ENCODE measurements around the gene GPR151.

Gene GPR151

DNA sequence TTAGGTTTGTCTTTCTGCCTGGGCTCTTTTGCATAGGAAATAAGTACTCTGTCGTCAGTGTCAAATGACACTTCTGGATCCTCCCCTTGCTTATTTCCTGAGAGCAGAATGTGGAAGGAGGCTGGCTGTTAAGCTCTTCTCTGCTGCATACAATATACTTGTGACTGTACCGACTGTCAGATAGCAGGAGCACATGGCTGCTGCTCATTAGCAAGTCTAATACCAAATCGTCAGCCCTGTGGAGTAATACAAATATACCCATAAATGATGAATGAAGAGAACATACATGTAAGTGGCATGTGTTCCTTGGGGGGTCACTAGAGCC, at the start of gene GPR151:
Gene GPR151, minus strand, starts transcription at position 40 of the 325 bp plus-strand sequence. CDS start 77 bp downstream, outside the sequence.
- TF ChIP-seq HOXD13 (CRISPR knock-in tag; IDR thresholded peaks at IDR 0.05; ENCODE audit: borderline replicate concordance) = no peak
- TF ChIP-seq ZNF830 (tag by site-specific recombination; IDR thresholded peaks at IDR 0.05; ENCODE audit: low read depth) = no peak
- no peak for TF ChIP-seq ZNF600 (tag by site-specific recombination; IDR thresholded peaks at IDR 0.05)
- no peak for TF ChIP-seq ZSCAN23 (tag by site-specific recombination; IDR thresholded peaks at IDR 0.05)
- TF ChIP-seq ZNF175 (tag by site-specific recombination; IDR thresholded peaks at IDR 0.05) = no peak
- TF ChIP-seq ZNF202 (tag by site-specific recombination; IDR thresholded peaks at IDR 0.05; ENCODE audit: borderline replicate concordance) = no peak
- POLR2A ChIA-PET = no interaction called here
- H3K4me3 ChIP-seq (ENCODE audit: low read depth, low read length) = no peak within 1 kb of the TSS
- H3K4me1 ChIP-seq (ENCODE audit: control insufficient read depth, insufficient read depth, low read length) = no peaks in the 10 kb centered on the region
- H3K27ac ChIP-seq (ENCODE audit: extremely low read depth, low read depth, low read length) = no peak within 1 kb of the TSS
- CTCF ChIA-PET = interaction anchor here (1.0 to 1.8 kb wide), 4 partner anchors 11 to 49 kb away, joined by 3 to 6 read pairs (median 4); no protein-coding TSS in a partner anchor
- H3K36me3 ChIP-seq (ENCODE audit: control insufficient read depth in 2 of 2, insufficient read depth in 1 of 2, low read length in 2 of 2) = peaks cover 14 to 21% of the 10 kb centered on the region in 2 experiments; a peak in 2 of 3 replicates
- no peaks in the 10 kb centered on the region for H3K9me3 ChIP-seq (ENCODE audit: control insufficient read depth, insufficient read depth, low read depth, low read length)

DNA sequence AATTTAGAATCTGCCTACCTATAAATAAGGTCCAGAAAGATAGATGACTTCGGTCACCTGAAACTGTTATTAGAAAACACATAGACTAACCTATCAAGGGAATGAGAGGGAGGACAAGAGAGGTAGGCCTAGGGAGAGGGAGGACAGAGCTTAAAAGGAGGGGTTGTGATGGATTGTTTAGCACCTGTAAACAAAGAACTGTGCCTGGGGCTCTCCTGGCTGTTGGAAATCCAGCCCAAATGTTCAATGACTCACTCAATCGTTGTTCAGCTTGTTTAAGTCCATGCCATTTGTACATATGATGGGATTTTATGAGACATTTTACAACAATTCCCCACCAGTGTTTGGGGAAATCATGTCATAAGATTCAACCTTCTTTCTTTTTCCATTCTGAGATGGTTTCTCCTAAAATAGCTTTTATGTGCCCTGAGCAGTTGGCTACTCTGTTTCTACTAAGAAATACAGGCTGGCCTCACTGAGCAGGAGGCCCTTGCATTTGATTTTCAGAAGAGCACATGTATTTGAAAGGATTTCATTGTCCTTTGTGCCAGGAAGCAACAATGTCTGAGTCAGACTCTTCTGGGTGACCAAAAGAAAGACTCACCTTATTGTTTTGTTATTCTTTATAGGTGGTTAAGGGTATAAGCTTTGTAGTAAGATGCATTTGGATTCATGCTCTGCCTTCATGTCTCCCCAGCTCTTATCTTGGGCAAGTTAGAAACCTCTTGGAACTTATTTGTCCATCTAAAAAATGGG, 48.2 kb upstream of the GPR151 start:
- no peak for TF ChIP-seq ZNF202 (tag by site-specific recombination; IDR thresholded peaks at IDR 0.05; ENCODE audit: borderline replicate concordance)
- H3K9me3 ChIP-seq (ENCODE audit: control insufficient read depth, insufficient read depth, low read depth, low read length) = no peaks in the 10 kb centered on the region
- no peak overlapping the region for H3K4me3 ChIP-seq (ENCODE audit: low read depth, low read length)
- no peaks in the 10 kb centered on the region for H3K4me1 ChIP-seq (ENCODE audit: control insufficient read depth, insufficient read depth, low read length)
- H3K27ac ChIP-seq (ENCODE audit: extremely low read depth, low read depth, low read length) = no peak overlapping the region
- ChIA-PET POLR2A (no interaction called here), CTCF (interaction anchor here (0.6 to 1.8 kb wide), 5 partner anchors 17 to 401 kb away, joined by 3 to 10 read pairs (median 4); no protein-coding TSS in a partner anchor)
- no peaks in the 10 kb centered on the region for H3K36me3 ChIP-seq (ENCODE audit: control insufficient read depth in 2 of 2, insufficient read depth in 1 of 2, low read length in 2 of 2)

DNA sequence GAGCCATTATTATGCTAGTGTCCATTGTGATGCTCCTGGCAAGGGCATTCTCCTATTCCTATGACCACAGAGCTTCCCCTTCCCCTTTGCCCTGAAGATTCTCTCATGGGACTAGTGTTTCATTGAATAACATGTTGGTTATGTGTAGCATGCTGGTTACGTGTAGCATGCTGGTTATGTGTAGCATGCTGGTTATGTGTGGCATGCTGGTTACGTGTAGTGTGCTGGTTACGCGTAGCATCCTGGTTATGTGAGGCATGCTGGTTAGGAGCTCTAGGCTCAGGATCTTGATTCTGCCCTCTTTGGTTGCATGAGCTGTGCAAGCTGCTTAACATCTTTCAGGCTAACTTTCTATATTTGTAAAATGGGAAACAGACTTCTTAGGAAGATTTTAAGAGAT, 46.5 kb upstream of the GPR151 start:
- TF ChIP-seq MYNN (tag by site-specific recombination; IDR thresholded peaks at IDR 0.05; ENCODE audit: borderline replicate concordance) (no peak), ZNF433 (tag by site-specific recombination; IDR thresholded peaks at IDR 0.05; ENCODE audit: low read depth) (no peak), WT1 (tag by site-specific recombination; IDR thresholded peaks at IDR 0.05) (no peak), ZBTB8A (tag by site-specific recombination; IDR thresholded peaks at IDR 0.05) (no peak), ZFP3 (tag by site-specific recombination; IDR thresholded peaks at IDR 0.05; ENCODE audit: low read depth) (no peak), ZNF596 (tag by site-specific recombination; IDR thresholded peaks at IDR 0.05) (no peak), ZFP69B (tag by site-specific recombination; IDR thresholded peaks at IDR 0.05) (no peak), ZNF341 (tag by site-specific recombination; IDR thresholded peaks at IDR 0.05; ENCODE audit: low read depth) (no peak), ZNF223 (tag by site-specific recombination; IDR thresholded peaks at IDR 0.05) (no peak), ZNF558 (tag by site-specific recombination; IDR thresholded peaks at IDR 0.05) (no peak), ZNF366 (tag by site-specific recombination; conservative IDR thresholded peaks at IDR 0.05) (no peak), ZNF19 (tag by site-specific recombination; IDR thresholded peaks at IDR 0.05; ENCODE audit: low read depth) (no peak), KLF7 (tag by site-specific recombination; IDR thresholded peaks at IDR 0.05; ENCODE audit: borderline replicate concordance) (no peak), REPIN1 (tag by site-specific recombination; IDR thresholded peaks at IDR 0.05; ENCODE audit: low read depth) (no peak), ZNF514 (tag by site-specific recombination; IDR thresholded peaks at IDR 0.05) (no peak)
- TF ChIP-seq, protein P1, sequence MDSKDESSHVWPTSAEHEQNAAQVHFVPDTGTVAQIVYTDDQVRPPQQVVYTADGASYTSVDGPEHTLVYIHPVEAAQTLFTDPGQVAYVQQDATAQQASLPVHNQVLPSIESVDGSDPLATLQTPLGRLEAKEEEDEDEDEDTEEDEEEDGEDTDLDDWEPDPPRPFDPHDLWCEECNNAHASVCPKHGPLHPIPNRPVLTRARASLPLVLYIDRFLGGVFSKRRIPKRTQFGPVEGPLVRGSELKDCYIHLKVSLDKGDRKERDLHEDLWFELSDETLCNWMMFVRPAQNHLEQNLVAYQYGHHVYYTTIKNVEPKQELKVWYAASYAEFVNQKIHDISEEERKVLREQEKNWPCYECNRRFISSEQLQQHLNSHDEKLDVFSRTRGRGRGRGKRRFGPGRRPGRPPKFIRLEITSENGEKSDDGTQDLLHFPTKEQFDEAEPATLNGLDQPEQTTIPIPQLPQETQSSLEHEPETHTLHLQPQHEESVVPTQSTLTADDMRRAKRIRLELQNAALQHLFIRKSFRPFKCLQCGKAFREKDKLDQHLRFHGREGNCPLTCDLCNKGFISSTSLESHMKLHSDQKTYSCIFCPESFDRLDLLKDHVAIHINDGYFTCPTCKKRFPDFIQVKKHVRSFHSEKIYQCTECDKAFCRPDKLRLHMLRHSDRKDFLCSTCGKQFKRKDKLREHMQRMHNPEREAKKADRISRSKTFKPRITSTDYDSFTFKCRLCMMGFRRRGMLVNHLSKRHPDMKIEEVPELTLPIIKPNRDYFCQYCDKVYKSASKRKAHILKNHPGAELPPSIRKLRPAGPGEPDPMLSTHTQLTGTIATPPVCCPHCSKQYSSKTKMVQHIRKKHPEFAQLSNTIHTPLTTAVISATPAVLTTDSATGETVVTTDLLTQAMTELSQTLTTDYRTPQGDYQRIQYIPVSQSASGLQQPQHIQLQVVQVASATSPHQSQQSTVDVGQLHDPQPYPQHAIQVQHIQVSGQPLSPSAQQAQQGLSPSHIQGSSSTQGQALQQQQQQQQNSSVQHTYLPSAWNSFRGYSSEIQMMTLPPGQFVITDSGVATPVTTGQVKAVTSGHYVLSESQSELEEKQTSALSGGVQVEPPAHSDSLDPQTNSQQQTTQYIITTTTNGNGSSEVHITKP (tag by site-specific recombination; IDR thresholded peaks at IDR 0.05) = no peak
- TF ChIP-seq, protein P2, sequence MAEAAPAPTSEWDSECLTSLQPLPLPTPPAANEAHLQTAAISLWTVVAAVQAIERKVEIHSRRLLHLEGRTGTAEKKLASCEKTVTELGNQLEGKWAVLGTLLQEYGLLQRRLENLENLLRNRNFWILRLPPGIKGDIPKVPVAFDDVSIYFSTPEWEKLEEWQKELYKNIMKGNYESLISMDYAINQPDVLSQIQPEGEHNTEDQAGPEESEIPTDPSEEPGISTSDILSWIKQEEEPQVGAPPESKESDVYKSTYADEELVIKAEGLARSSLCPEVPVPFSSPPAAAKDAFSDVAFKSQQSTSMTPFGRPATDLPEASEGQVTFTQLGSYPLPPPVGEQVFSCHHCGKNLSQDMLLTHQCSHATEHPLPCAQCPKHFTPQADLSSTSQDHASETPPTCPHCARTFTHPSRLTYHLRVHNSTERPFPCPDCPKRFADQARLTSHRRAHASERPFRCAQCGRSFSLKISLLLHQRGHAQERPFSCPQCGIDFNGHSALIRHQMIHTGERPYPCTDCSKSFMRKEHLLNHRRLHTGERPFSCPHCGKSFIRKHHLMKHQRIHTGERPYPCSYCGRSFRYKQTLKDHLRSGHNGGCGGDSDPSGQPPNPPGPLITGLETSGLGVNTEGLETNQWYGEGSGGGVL (tag by site-specific recombination; IDR thresholded peaks at IDR 0.05) = no peak
- no peak overlapping the region for H3K27ac ChIP-seq (ENCODE audit: extremely low read depth, low read depth, low read length)
- H3K4me1 ChIP-seq (ENCODE audit: control insufficient read depth, insufficient read depth, low read length) = no peaks in the 10 kb centered on the region
- H3K9me3 ChIP-seq (ENCODE audit: control insufficient read depth, insufficient read depth, low read depth, low read length) = no peaks in the 10 kb centered on the region
- ChIA-PET CTCF (interaction anchor here (0.6 to 2.2 kb wide), 3 partner anchors 21 to 403 kb away, joined by 3 to 9 read pairs (median 3); no protein-coding TSS in a partner anchor), POLR2A (no interaction called here)
- no peak overlapping the region for H3K4me3 ChIP-seq (ENCODE audit: low read depth, low read length)
- no peaks in the 10 kb centered on the region for H3K36me3 ChIP-seq (ENCODE audit: control insufficient read depth in 2 of 2, insufficient read depth in 1 of 2, low read length in 2 of 2)
